HK-2 (cell line): Measurements from ENCODE around the gene SHROOM4.

Experiments used
- DNase-seq: peaks from one replicate; pipeline ENCODE4 v3.0.0-alpha.2; 2018; ENCODE audit not compliant: unreplicated experiment

SHROOM4 gene

GRCh38 chrX:50813843-50814661, at the start of gene SHROOM4:
SHROOM4 (minus strand) TSS chrX:50814194; CDS start chrX:50814018, 176 bp downstream.
- peak; percentile 73 for DNase-seq

DNA sequence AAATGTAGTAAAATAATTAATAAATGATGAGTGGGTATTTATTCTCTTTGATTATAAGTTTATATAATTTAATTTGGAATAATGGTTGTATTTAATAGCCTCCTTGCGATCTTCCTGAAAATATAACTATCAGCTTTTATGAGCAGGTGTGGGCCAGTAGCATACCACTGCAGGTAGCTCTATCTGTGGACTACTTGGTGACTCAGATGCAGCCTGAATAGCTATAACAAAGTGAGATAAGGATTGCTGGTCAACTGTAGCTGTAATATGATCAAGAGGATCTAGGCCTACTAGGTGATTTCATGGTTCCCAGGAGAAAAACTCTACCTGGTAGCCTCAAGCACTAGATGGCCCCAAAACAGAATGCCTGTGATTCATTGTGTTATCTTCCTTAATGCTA, 49.5 kb upstream of the SHROOM4 start:
- DNase-seq, result no peak

DNA sequence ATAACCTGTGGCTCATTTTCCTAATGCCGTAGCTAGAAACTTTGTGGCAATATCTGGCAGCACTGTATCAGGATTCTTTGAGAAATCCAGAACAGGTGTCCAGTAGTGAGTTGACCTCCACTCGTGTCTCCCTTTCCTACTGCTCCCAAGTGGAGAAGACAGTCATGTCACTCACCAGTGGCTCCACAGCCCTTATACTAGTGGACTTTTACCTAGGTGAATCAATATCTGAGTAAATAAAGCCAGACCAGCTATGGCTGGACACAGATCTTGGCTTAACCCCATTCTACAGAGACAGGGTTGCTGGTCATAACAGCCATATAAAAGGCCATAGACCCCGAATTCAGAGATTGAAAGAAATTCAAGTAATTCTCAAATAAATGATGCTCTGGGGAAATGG, 46.5 kb upstream of the SHROOM4 start:
- no peak for DNase-seq

GRCh38 chrX:50858548-50858947, 44.6 kb upstream of the SHROOM4 start:
- no peak for DNase-seq

GRCh38 chrX:50853399-50853798, 39.4 kb upstream of the SHROOM4 start:
- no peak for DNase-seq

GRCh38 chrX:50852524-50852923, 38.5 kb upstream of the SHROOM4 start:
- no peak for DNase-seq

DNA sequence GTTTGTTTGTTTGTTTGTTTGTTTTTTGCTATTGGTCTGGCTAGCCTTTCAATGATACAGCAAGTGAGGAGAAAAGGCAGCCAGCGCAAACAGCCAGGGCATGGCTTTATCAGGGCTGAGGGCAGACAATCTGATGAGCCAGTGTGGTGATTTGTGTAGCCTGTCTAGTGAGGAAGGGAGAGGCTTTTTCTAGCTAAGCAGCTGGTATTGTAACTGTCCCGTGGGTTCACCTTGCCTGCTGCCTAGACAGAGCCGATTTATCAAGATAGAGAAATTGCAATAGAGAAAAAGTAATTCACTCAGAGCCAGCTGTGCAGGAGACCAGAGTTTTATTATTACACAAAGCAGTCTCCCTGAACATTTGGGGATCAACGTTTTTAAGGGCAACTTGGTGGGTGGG, 28.2 kb upstream of the SHROOM4 start:
- DNase-seq, result no peak

- no peak for DNase-seq
These were observed 25.7 kb upstream of the SHROOM4 start for GRCh38 chrX:50839730-50840129.

DNA sequence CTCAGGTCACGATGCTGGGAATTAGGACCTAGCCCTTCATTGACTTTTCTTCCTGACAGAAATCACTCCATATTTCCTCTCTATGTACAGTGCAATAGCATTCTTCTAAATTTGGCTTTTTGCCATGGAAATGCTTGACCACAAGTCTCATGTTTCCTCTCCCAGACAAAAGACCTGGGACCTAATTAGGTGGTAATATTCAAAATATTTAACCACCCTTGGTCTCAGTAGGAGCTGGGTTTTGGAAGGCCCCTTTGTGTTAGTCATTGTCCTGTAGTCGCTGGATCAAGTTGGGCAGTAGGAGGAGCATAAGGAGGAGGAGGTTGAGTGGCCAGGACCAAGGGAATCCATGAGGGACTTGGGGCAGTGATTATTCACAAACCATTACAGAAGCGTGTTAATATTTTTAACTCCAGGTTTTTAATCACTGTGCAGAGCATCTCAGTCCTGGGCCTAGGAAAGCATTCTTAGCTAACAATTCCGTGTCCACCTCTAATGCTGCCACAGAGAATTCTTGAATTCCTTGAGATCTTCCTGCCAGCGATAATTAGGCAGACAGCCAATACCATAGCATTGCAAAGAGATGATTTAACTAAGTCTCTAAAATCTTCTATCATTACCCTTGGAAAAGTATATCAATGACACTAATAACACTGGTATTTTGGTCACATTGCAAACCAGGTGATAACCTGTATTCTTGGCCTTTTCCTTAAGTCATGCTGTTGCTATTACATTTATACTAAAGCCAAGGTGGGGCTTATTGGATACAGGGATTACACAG, 25.0 kb upstream of the SHROOM4 start:
- peak; percentile 35 for DNase-seq

DNA sequence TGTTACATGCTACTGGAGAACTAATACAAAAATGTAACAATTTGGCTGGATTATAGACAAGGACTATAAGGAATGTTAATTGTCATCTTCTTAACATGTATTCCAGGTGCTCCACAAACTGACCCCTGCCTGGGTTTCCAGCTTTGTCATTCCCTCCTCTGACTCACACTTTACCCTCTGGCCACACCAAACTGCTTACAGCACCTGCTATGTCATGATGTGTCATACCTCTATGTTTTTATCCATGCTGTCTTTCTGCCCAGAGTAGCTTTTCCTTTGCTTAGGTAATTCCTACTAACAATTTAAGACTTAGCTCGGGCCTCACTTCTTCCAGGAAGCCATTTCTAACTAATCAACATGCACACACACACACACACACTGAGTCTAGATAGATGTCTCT, 14.0 kb upstream of the SHROOM4 start:
- DNase-seq, result peak; percentile 26

DNA sequence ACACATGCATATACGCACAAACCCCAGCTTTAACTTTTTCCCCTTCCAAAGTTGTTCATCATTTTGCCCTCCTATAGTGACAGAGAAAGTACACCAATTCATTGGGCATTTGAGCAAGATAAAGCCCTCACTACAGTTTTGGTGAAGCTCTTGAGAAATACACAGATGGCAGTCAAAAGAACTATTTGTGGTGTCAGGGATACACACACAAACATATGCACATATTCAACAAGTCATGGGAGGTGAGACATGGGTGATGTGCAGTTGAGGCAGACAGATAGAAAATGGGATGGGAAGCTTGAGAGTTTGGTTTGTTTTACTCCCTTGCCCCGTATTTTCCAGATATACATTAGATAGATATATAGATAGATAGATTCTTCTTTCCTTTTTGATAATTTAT, 11.8 kb upstream of the SHROOM4 start:
- DNase-seq, result no peak

GRCh38 chrX:50818986-50819385, 5.0 kb upstream of the SHROOM4 start:
- DNase-seq, result no peak

GRCh38 chrX:50815120-50815519, 1.1 kb upstream of the SHROOM4 start:
- DNase-seq, result no peak

DNA sequence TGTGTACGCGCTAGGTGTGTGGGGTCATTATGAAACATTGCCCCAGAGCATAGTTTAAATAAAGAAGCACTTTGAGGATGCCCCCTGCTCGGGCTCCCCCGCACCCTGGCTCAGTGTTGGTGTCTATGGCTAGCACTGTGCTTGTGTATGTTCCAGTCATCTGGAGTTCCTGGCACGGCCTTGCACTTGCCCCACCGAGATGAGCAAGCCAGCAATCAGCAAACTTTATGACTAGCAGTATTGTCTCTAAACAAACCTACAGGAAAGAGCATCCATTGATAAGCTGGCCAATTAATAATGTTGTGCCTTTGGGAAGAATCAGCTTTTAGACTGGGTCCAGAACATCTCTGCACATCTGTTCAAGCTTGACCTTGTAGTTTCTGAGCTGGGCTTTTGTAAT, 707 bp upstream of the SHROOM4 start:
- no peak for DNase-seq

DNA sequence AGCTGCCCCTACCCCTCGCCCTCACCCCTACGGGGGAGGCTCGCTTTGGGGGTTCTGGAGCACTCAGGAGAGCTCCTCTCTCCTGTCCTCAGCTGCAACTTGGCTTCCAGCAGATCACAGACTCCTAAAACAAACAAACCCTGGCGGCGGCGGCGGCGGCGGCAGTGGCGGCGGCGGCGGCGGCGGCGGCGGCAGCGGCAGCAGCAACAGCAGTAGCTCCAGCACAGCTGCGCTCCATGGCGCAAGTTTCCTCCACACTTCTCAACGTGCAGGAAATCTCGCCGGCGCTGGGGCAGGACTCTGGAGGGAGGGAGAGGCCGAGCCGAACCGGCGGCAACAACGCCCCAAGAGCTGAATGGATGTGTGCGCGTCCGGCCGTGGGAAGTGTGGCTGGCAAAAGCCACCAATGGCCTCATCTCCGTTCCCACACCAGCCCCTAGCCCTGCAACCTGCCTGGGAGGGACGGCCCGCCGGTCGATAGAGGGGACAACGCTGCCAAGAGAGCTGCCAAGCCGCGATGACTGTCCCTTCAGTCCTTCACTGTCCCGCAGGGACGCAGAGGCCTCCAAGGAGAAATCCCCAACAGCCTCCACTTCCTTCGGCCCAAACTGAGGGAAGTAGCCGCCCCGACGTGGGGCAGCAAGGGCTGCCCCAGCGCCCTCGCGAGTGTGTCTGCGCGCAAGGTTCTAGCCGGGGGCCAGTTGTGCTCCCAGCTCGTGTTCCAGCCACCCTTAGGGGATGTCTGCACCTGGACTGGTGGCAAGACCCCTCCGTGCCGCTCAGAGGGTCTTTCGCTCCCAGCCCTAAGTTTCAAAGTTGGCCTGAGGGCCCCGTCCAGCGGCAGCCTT, 775 bp downstream of the SHROOM4 start:
- peak; percentile 55 for DNase-seq

GRCh38 chrX:50805276-50805675, 8.7 kb downstream of the SHROOM4 start:
- no peak for DNase-seq

DNA sequence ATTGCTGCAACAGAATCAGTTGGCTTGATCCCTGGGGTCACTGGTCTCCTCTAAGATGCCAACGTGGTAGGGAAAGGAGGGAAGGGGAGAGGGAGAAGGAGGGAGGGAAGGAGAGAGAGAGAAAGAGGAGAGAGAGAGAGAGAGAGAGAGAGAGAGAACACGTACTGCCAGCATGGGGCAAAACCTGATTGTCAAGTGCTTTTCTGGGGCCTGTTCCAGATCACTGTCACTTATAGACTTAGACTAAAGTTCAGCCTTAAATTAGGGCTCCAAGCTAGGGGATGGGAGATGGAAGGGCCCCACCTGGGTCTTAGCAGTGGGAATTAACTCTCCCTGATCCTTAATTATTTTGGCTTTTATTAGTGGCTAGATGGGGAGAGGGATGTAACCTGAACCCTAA, 12.9 kb downstream of the SHROOM4 start:
- DNase-seq, result no peak

DNA sequence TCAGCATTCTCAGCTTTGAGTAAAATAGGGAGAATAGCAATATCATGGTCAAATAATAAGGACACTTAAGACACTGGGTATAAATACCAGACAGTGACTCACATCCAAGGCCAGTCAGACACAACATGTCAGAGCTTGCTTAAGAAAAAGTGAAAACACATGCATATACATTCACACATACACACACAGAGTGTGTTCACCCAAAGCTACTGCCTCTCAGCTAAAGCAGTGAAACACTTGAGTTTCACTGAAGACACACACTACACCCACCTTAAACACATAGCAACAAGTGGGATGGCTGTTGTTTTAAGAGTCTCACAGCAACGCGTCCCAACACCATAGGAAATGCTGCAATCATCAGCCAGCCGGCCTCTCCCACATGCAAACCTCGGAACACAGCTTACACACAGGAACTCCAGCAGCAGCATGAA, 14.4 kb downstream of the SHROOM4 start:
- DNase-seq, result no peak

DNA sequence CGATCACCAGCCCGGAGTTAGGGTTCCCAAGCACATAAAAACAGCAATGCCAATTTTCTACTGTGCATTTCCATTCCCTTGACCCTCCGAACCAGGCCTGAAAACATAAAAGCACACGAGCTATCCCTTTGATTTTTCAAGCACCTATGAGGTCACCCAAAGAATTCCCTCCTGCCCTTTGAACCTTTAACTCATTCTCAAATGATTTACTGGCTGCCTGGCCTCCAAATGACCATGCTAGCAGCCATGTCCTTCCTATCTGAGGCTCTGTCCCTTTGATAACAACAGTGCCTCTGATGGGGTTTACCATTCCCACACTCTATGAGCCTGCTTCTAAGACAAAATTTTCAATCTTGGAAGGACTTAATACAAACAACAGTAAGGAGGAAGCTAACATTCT, 15.2 kb downstream of the SHROOM4 start:
- DNase-seq, result no peak

DNA sequence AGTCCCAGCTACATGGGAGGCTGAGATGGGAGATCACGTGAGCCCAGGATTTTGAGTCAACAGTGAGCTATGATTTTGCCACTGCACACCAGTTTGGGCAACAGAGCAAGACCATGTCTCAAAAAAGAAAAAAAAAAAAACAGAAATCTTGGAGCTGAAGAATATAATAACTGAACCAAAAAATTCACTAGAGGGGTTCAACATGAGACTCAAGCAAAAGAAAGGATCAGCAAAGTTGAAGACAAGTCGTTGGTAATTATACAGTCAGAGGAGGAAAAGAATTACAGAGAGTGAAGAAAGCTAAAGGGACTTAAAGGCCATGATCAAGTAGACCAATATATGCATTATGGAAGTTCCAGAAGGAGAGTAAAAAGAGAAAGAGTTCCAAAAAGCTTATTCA, 26.9 kb downstream of the SHROOM4 start:
- no peak for DNase-seq

GRCh38 chrX:50780144-50780543, 33.9 kb downstream of the SHROOM4 start:
- no peak for DNase-seq

DNA sequence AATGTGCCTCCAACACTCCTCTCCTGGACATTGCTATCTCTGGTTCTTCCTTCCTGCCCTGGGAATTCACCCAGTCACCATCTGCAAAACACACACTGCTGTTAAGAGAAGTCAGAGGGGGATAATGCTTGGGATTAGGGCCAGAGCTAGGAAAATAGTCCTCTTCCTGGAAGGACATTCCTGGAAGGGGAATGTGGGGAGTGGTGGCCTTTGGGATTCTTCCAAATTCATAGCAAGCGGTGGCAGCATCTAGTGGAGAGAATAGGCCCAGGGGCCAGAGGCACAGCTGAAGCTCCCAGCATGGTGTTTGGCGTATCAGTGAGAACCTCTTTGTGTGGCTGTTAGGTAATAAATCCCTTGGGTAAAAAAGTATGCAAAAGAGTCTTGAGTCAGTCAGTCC, 34.3 kb downstream of the SHROOM4 start:
- DNase-seq, result no peak
